Endometrial microvascular endothelial cells (primary cell): ENCODE results near the gene PIMREG. TPM values are rescaled to one million over a fixed set of nuclear protein-coding genes. Genes with fewer than 3 reads are reported as not detected.

ENCODE experiments used
- in situ Hi-C: cut with HindIII; loops from 2 replicates; pipeline ENCODE4 v1.10.0; 2017; ENCODE audit warnings: low sequenced_read_pairs, low pct_unique_long_range_greater_than_20kb; ENCODE audit errors: inconsistent ontology term
- total RNA-seq: library from RNA; depleted of rRNA; stranded (reverse); fragments of >200 nt; gene quantifications from one replicate; pipeline ENCODE4 v1.2.3, GENCODE V29; 2015; ENCODE audit errors: inconsistent ontology term

Gene PIMREG
- total RNA-seq, 1 donor from 2014 or later, result 65.1 TPM

GRCh38 chr17:6435968-6436367, 8.3 kb upstream of the PIMREG start:
- in situ Hi-C loops, result no loop called here

- in situ Hi-C loops, result no loop called here
Observed at GRCh38 chr17:6437466-6437865, 6.8 kb upstream of the PIMREG start.

- in situ Hi-C loops, result no loop called here
Observed at GRCh38 chr17:6437956-6438355, 6.3 kb upstream of the PIMREG start.

GRCh38 chr17:6439951-6440350, 4.3 kb upstream of the PIMREG start:
- in situ Hi-C loops, result no loop called here

- in situ Hi-C loops, result no loop called here
Observed at GRCh38 chr17:6442775-6443174, 1.5 kb upstream of the PIMREG start.

GRCh38 chr17:6444571-6445335, 498 bp downstream of the PIMREG start:
- in situ Hi-C loops, result no loop called here

GRCh38 chr17:6446516-6447100, 2.4 kb downstream of the PIMREG start:
- in situ Hi-C loops, result no loop called here

GRCh38 chr17:6448473-6448872, 4.2 kb downstream of the PIMREG start:
- in situ Hi-C loops, result no loop called here

GRCh38 chr17:6449307-6449706, 5.1 kb downstream of the PIMREG start:
- in situ Hi-C loops, result no loop called here

GRCh38 chr17:6450926-6451832, 6.9 kb downstream of the PIMREG start:
- in situ Hi-C loops, result no loop called here

- in situ Hi-C loops, result no loop called here
Observed at GRCh38 chr17:6452471-6453266, 8.4 kb downstream of the PIMREG start.

- in situ Hi-C loops, result no loop called here
Observed at GRCh38 chr17:6453279-6454024, 9.2 kb downstream of the PIMREG start.

GRCh38 chr17:6454495-6455320, 10.5 kb downstream of the PIMREG start:
- in situ Hi-C loops, result no loop called here

GRCh38 chr17:6455321-6455705, 11.1 kb downstream of the PIMREG start:
- in situ Hi-C loops, result no loop called here

- in situ Hi-C loops, result no loop called here
Observed at GRCh38 chr17:6456321-6456720, 12.1 kb downstream of the PIMREG start.

- in situ Hi-C loops, result no loop called here
Observed at GRCh38 chr17:6456914-6457687, 12.8 kb downstream of the PIMREG start.
